HG03039 (cell line): Measurements from ENCODE around the gene PPP2R5D.
A peak's percentile ranks its signal among the peaks of the same experiment; 100 is the strongest.

Source experiments
- ATAC-seq: cut with Tn5 transposase; IDR thresholded peaks from one replicate; pipeline ENCODE4 v1.9.1; 2021; ENCODE audit warnings: mild to moderate bottlenecking, moderate library complexity; ENCODE audit not compliant: unreplicated experiment

PPP2R5D gene

GRCh38 chr6:42963179-42963854, 21.1 kb upstream of the PPP2R5D start:
- ATAC-seq = no peak

- no peak for ATAC-seq
These were observed 20.3 kb upstream of the PPP2R5D start for GRCh38 chr6:42963855-42964605.

- no peak for ATAC-seq
These were observed 17.8 kb upstream of the PPP2R5D start for GRCh38 chr6:42966571-42966970.

- ATAC-seq = no peak
These were observed 17.1 kb upstream of the PPP2R5D start for GRCh38 chr6:42967228-42967627.

- ATAC-seq = no peak
These were observed 16.2 kb upstream of the PPP2R5D start for GRCh38 chr6:42968126-42968701.

- no peak for ATAC-seq
These were observed 15.6 kb upstream of the PPP2R5D start for GRCh38 chr6:42968783-42969182.

- ATAC-seq = no peak
These were observed 14.9 kb upstream of the PPP2R5D start for GRCh38 chr6:42969431-42969830.

GRCh38 chr6:42969934-42970333, 14.4 kb upstream of the PPP2R5D start:
- no peak for ATAC-seq

GRCh38 chr6:42970871-42971612, 13.3 kb upstream of the PPP2R5D start:
- ATAC-seq = no peak

GRCh38 chr6:42971746-42972327, 12.5 kb upstream of the PPP2R5D start:
- ATAC-seq = no peak

GRCh38 chr6:42973926-42974325, 10.4 kb upstream of the PPP2R5D start:
- no peak for ATAC-seq

GRCh38 chr6:42974919-42975505, 9.4 kb upstream of the PPP2R5D start:
- no peak for ATAC-seq

- peak; percentile 28 for ATAC-seq
These were observed 5.9 kb upstream of the PPP2R5D start for GRCh38 chr6:42978487-42978838.

GRCh38 chr6:42978839-42979522, 5.4 kb upstream of the PPP2R5D start, which contains the start of gene PEX6:
Gene PEX6, minus strand, starts transcription at chr6:42979181. Its CDS starts 31 bp downstream, at chr6:42979150.
- ATAC-seq = peak; percentile 86

GRCh38 chr6:42979523-42980177, 4.7 kb upstream of the PPP2R5D start:
- no peak for ATAC-seq

- no peak for ATAC-seq
These were observed 2.5 kb upstream of the PPP2R5D start for GRCh38 chr6:42981836-42982235.

GRCh38 chr6:42984924-42985475, 630 bp downstream of the PPP2R5D start:
- no peak for ATAC-seq

GRCh38 chr6:42987533-42988451, 3.4 kb downstream of the PPP2R5D start:
- no peak for ATAC-seq
